Measurements from ENCODE around the gene BSG.

The BSG gene

GRCh38 chr19:612941-613340 is 40.5 kb downstream of the BSG start:
- Histone ChIP-seq H3K4me1 (ENCODE audit: control insufficient read depth, insufficient read depth, low read length) (no peaks in the 10 kb centered on the region), H3K4me3 (ENCODE audit: low read depth, low read length) (no peak overlapping the region), H3K9me3 (ENCODE audit: control insufficient read depth, insufficient read depth, low read depth, low read length) (no peaks in the 10 kb centered on the region), H3K36me3 (ENCODE audit: control insufficient read depth in 2 of 2, insufficient read depth in 1 of 2, low read length in 2 of 2) (peaks cover 0 to 34% of the 10 kb centered on the region in 2 experiments; a peak in 2 of 3 replicates), H3K27ac (ENCODE audit: extremely low read depth, low read depth, low read length) (no peak overlapping the region)
- ChIA-PET POLR2A (no interaction called here), CTCF (interaction anchor here (1.2 kb wide), 1 partner anchor 27 kb away, joined by 3 read pairs; no protein-coding TSS in a partner anchor)
- TF ChIP-seq YY1 (tag by site-specific recombination; IDR thresholded peaks at IDR 0.05) (no peak), BCL6B (tag by site-specific recombination; IDR thresholded peaks at IDR 0.05) (no peak), ZNF510 (tag by site-specific recombination; IDR thresholded peaks at IDR 0.05; ENCODE audit: insufficient replicate concordance) (no peak), ZNF776 (tag by site-specific recombination; IDR thresholded peaks at IDR 0.05; ENCODE audit: borderline replicate concordance) (no peak), ZNF707 (tag by site-specific recombination; IDR thresholded peaks at IDR 0.05) (no peak), PATZ1 (tag by site-specific recombination; IDR thresholded peaks at IDR 0.05) (no peak), ZBTB48 (tag by site-specific recombination; IDR thresholded peaks at IDR 0.05) (no peak), SP7 (tag by site-specific recombination; IDR thresholded peaks at IDR 0.05) (no peak), ZNF555 (tag by site-specific recombination; conservative IDR thresholded peaks at IDR 0.05) (no peak), ZNF701 (tag by site-specific recombination; IDR thresholded peaks at IDR 0.05) (no peak), ZNF548 (tag by site-specific recombination; IDR thresholded peaks at IDR 0.05) (no peak), ZNF10 (tag by site-specific recombination; IDR thresholded peaks at IDR 0.05) (no peak), HIC1 (tag by site-specific recombination; IDR thresholded peaks at IDR 0.05) (no peak)

GRCh38 chr19:613732-614567 is 41.6 kb downstream of the BSG start:
- Histone ChIP-seq H3K4me1 (ENCODE audit: control insufficient read depth, insufficient read depth, low read length) (no peaks in the 10 kb centered on the region), H3K27ac (ENCODE audit: extremely low read depth, low read depth, low read length) (no peak overlapping the region), H3K36me3 (ENCODE audit: control insufficient read depth in 2 of 2, insufficient read depth in 1 of 2, low read length in 2 of 2) (peaks cover 0 to 44% of the 10 kb centered on the region in 2 experiments; a peak in 2 of 3 replicates), H3K9me3 (ENCODE audit: control insufficient read depth, insufficient read depth, low read depth, low read length) (no peaks in the 10 kb centered on the region), H3K4me3 (ENCODE audit: low read depth, low read length) (no peak overlapping the region)
- CTCF ChIA-PET, result interaction anchor here (0.5 kb wide), 1 partner anchor 123 kb away, joined by 3 read pairs; no protein-coding TSS in a partner anchor
- POLR2A ChIA-PET, result no interaction called here
- TF ChIP-seq ZNF596 (tag by site-specific recombination; IDR thresholded peaks at IDR 0.05), result no peak
- TF ChIP-seq KLF10 (tag by site-specific recombination; IDR thresholded peaks at IDR 0.05), result peak; percentile 50; the same call in 1 of the 2 replicates
- no peak for TF ChIP-seq ZBTB49 (tag by site-specific recombination; IDR thresholded peaks at IDR 0.05; ENCODE audit: low read depth)
- TF ChIP-seq ZNF391 (tag by site-specific recombination; IDR thresholded peaks at IDR 0.05; ENCODE audit: borderline replicate concordance, low read depth), result no peak
- TF ChIP-seq ZNF426 (tag by site-specific recombination; IDR thresholded peaks at IDR 0.05), result no peak
- TF ChIP-seq ZNF791 (tag by site-specific recombination; IDR thresholded peaks at IDR 0.05), result no peak
- no peak for TF ChIP-seq ZNF26 (tag by site-specific recombination; IDR thresholded peaks at IDR 0.05)
- TF ChIP-seq GLIS1 (tag by site-specific recombination; IDR thresholded peaks at IDR 0.05), result peak; percentile 49
- peak; percentile 58; the same call in 1 of the 2 replicates for TF ChIP-seq KLF1 (tag by site-specific recombination; IDR thresholded peaks at IDR 0.05)
- no peak for TF ChIP-seq ZNF76 (tag by site-specific recombination; IDR thresholded peaks at IDR 0.05; ENCODE audit: borderline replicate concordance, low read depth)
